ENCODE results near the gene ZBTB2.

DNA sequence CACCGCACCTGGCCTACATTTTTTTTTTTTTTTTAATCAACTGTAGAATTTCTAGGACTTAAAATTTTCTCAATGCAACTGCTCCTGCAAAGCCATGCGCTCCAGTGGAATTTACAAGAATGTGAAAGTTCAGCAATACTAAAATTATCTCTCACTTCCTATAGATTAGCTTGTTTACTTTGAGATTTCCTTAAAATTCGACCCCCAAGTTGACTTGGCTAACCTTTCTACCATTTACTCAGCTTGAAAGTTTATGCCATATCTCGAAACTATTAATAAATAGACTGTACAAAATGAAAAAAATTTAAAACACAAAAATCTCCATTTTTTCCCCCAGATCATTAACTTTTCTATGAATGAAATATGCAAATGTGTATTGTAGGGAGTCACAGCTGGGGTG lies 64.3 kb downstream of the ZBTB2 start:
- TF ChIP-seq, protein P1, sequence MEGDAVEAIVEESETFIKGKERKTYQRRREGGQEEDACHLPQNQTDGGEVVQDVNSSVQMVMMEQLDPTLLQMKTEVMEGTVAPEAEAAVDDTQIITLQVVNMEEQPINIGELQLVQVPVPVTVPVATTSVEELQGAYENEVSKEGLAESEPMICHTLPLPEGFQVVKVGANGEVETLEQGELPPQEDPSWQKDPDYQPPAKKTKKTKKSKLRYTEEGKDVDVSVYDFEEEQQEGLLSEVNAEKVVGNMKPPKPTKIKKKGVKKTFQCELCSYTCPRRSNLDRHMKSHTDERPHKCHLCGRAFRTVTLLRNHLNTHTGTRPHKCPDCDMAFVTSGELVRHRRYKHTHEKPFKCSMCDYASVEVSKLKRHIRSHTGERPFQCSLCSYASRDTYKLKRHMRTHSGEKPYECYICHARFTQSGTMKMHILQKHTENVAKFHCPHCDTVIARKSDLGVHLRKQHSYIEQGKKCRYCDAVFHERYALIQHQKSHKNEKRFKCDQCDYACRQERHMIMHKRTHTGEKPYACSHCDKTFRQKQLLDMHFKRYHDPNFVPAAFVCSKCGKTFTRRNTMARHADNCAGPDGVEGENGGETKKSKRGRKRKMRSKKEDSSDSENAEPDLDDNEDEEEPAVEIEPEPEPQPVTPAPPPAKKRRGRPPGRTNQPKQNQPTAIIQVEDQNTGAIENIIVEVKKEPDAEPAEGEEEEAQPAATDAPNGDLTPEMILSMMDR (IDR thresholded peaks at IDR 0.05) = no peak
- no peak for TF ChIP-seq POLR2A (IDR thresholded peaks at IDR 0.05)
